HUES64 (cell line): Measurements from ENCODE around the gene SH3RF1.

Experiments used
- H3K27ac ChIP-seq: 2 replicates; pipeline ENCODE4 v1.7.0; 2013; ENCODE audit warnings: low read depth, low read length, inconsistent platforms
- H3K27me3 ChIP-seq: 2 replicates; pipeline ENCODE4 v1.6.1; 2013; ENCODE audit warnings: mild to moderate bottlenecking, low read length; ENCODE audit not compliant: insufficient read depth
- H3K36me3 ChIP-seq: 2 replicates; pipeline ENCODE4 v1.6.1; 2013; ENCODE audit warnings: mild to moderate bottlenecking, low read length; ENCODE audit not compliant: insufficient read depth
- H3K4me1 ChIP-seq: 2 replicates; pipeline ENCODE4 v1.6.1; 2013; ENCODE audit warnings: mild to moderate bottlenecking, low read length, moderate library complexity; ENCODE audit not compliant: insufficient read depth
- H3K4me3 ChIP-seq: 2 replicates; pipeline ENCODE4 v1.5.1; 2013; ENCODE audit warnings: mild to moderate bottlenecking, low read length, moderate library complexity
- H3K9ac ChIP-seq: 2 replicates; pipeline ENCODE4 v1.6.1; 2013; ENCODE audit warnings: mild to moderate bottlenecking, low read depth, low read length
- H3K9me3 ChIP-seq: 2 replicates; pipeline ENCODE4 v1.6.1; 2013; ENCODE audit warnings: low read depth, low read length; ENCODE audit not compliant: insufficient read depth
- WGBS: fragments of 150-250, 120-280 bp; methylation state at CpG from one replicate; pipeline ENCODE4 v1.1.7; 2013; ENCODE audit warnings: missing lambda C conversion rate; 5-methylcytosine and 5-hydroxymethylcytosine counted together

The SH3RF1 gene

GRCh38 chr4:169154121-169154520 lies 116.6 kb downstream of the SH3RF1 start:
- over 99% methylated on average over 2 of the region's 2 CpGs for WGBS
- Histone ChIP-seq H3K36me3 (peaks cover 22% of the 10 kb centered on the region), H3K9me3 (no peaks in the 10 kb centered on the region), H3K27me3 (no peaks in the 10 kb centered on the region), H3K9ac (no peak overlapping the region), H3K27ac (no peak overlapping the region), H3K4me3 (no peak overlapping the region), H3K4me1 (no peaks in the 10 kb centered on the region)

GRCh38 chr4:169153481-169154087 lies 117.2 kb downstream of the SH3RF1 start:
- no peak overlapping the region for H3K27ac ChIP-seq
- H3K4me3 ChIP-seq: no peak overlapping the region
- 96% methylated on average over 2 of the region's 2 CpGs for WGBS
- no peaks in the 10 kb centered on the region for H3K9me3 ChIP-seq
- no peaks in the 10 kb centered on the region for H3K4me1 ChIP-seq
- peaks cover 22% of the 10 kb centered on the region for H3K36me3 ChIP-seq
- H3K9ac ChIP-seq: no peak overlapping the region
- no peaks in the 10 kb centered on the region for H3K27me3 ChIP-seq

GRCh38 chr4:169152899-169153298 lies 117.9 kb downstream of the SH3RF1 start:
- H3K36me3 ChIP-seq: peaks cover 22% of the 10 kb centered on the region
- H3K27me3 ChIP-seq: no peaks in the 10 kb centered on the region
- H3K9me3 ChIP-seq: no peaks in the 10 kb centered on the region
- no peak overlapping the region for H3K9ac ChIP-seq
- 94% methylated on average over 3 of the region's 4 CpGs for WGBS
- H3K27ac ChIP-seq: no peak overlapping the region
- no peaks in the 10 kb centered on the region for H3K4me1 ChIP-seq
- H3K4me3 ChIP-seq: no peak overlapping the region

GRCh38 chr4:169152098-169152497 lies 118.7 kb downstream of the SH3RF1 start:
- H3K36me3 ChIP-seq: peaks cover 22% of the 10 kb centered on the region
- H3K9me3 ChIP-seq: no peaks in the 10 kb centered on the region
- no peaks in the 10 kb centered on the region for H3K4me1 ChIP-seq
- no peak overlapping the region for H3K27ac ChIP-seq
- H3K27me3 ChIP-seq: no peaks in the 10 kb centered on the region
- no peak overlapping the region for H3K9ac ChIP-seq
- WGBS: 99% methylated on average over 3 of the region's 3 CpGs
- H3K4me3 ChIP-seq: no peak overlapping the region

- Histone ChIP-seq H3K4me1 (no peaks in the 10 kb centered on the region), H3K9ac (no peak overlapping the region), H3K9me3 (no peaks in the 10 kb centered on the region), H3K36me3 (peaks cover 22% of the 10 kb centered on the region), H3K27me3 (no peaks in the 10 kb centered on the region), H3K4me3 (no peak overlapping the region), H3K27ac (no peak overlapping the region)
- WGBS: 88% methylated on average over 1 of the region's 2 CpGs
Observed at GRCh38 chr4:169151671-169152070, 119.1 kb downstream of the SH3RF1 start.

- no peaks in the 10 kb centered on the region for H3K27me3 ChIP-seq
- no CpG with 5 or more reads among the region's 5 CpGs for WGBS
- no peaks in the 10 kb centered on the region for H3K4me1 ChIP-seq
- no peak overlapping the region for H3K4me3 ChIP-seq
- no peak overlapping the region for H3K9ac ChIP-seq
- H3K9me3 ChIP-seq: no peaks in the 10 kb centered on the region
- H3K27ac ChIP-seq: no peak overlapping the region
- H3K36me3 ChIP-seq: peaks cover 17% of the 10 kb centered on the region
Observed at GRCh38 chr4:169150806-169151205, 120.0 kb downstream of the SH3RF1 start.

- 92% methylated on average over 4 of the region's 4 CpGs for WGBS
Observed at GRCh38 chr4:169148885-169149284, 121.9 kb downstream of the SH3RF1 start.

GRCh38 chr4:169147191-169147590 lies 123.6 kb downstream of the SH3RF1 start:
- Histone ChIP-seq H3K9me3 (no peaks in the 10 kb centered on the region), H3K27me3 (no peaks in the 10 kb centered on the region), H3K4me1 (peaks cover 9% of the 10 kb centered on the region; the same call in 1 of the 2 replicates), H3K36me3 (no peaks in the 10 kb centered on the region; the same call in 1 of the 2 replicates), H3K27ac (no peak overlapping the region), H3K9ac (no peak overlapping the region), H3K4me3 (no peak overlapping the region)
- 83% methylated on average over 3 of the region's 3 CpGs for WGBS

More at GRCh38 chr4:169148885-169149284, 121.9 kb downstream of the SH3RF1 start:
- Histone ChIP-seq H3K9ac (no peak overlapping the region), H3K27ac (no peak overlapping the region), H3K4me3 (no peak overlapping the region), H3K36me3 (peaks cover 2% of the 10 kb centered on the region; the same call in 1 of the 2 replicates), H3K4me1 (no peaks in the 10 kb centered on the region), H3K9me3 (no peaks in the 10 kb centered on the region), H3K27me3 (no peaks in the 10 kb centered on the region)

- Histone ChIP-seq H3K4me1 (peaks cover 9% of the 10 kb centered on the region; the same call in 1 of the 2 replicates), H3K9me3 (no peaks in the 10 kb centered on the region), H3K27me3 (no peaks in the 10 kb centered on the region), H3K27ac (no peak overlapping the region), H3K9ac (no peak overlapping the region), H3K4me3 (no peak overlapping the region), H3K36me3 (no peaks in the 10 kb centered on the region; the same call in 1 of the 2 replicates)
Observed at GRCh38 chr4:169144061-169144600, 126.6 kb downstream of the SH3RF1 start.

GRCh38 chr4:169143335-169143734 lies 127.4 kb downstream of the SH3RF1 start:
- Histone ChIP-seq H3K9ac (no peak overlapping the region), H3K27me3 (no peaks in the 10 kb centered on the region), H3K4me1 (peaks cover 9% of the 10 kb centered on the region; the same call in 1 of the 2 replicates), H3K36me3 (no peaks in the 10 kb centered on the region; the same call in 1 of the 2 replicates), H3K4me3 (no peak overlapping the region), H3K27ac (no peak overlapping the region), H3K9me3 (no peaks in the 10 kb centered on the region)
- WGBS: 91% methylated on average over 9 of the region's 9 CpGs

GRCh38 chr4:169142906-169143305 lies 127.8 kb downstream of the SH3RF1 start:
- H3K4me3 ChIP-seq: no peak overlapping the region
- no peaks in the 10 kb centered on the region for H3K9me3 ChIP-seq
- H3K27me3 ChIP-seq: no peaks in the 10 kb centered on the region
- H3K9ac ChIP-seq: no peak overlapping the region
- no peak overlapping the region for H3K27ac ChIP-seq
- no peaks in the 10 kb centered on the region; the same call in 1 of the 2 replicates for H3K36me3 ChIP-seq
- H3K4me1 ChIP-seq: peaks cover 9% of the 10 kb centered on the region; the same call in 1 of the 2 replicates
